Activated CD4-positive, alpha-beta T cell treated with anti-CD3 and anti-CD28 coated beads, Interleukin-2, amount 10 ng/mL, durations not matched to agents 7 days and 5 days (primary cell): ENCODE results near the gene HINT2. TPM values are rescaled to one million over a fixed set of nuclear protein-coding genes. Genes with fewer than 3 reads are reported as not detected.

Experiments
- total RNA-seq, 2 experiments: library from RNA; stranded (reverse); gene quantifications; one replicate each; pipeline ENCODE4 v1.2.3, GENCODE V29; 2021

Gene HINT2
- total RNA-seq, 2 experiments from 2014 or later, result 56.5 to 69.9 TPM

Other genes starting within 250 kb of the HINT2 start
- 10 to 100 TPM; 29.8 to 30.9 TPM for gene TESK1, start 209.8 kb downstream of the HINT2 start, total RNA-seq
- gene CD72, start 196.6 kb downstream of the HINT2 start, total RNA-seq, result 1 to 10 TPM; 5.4 to 7.1 TPM
- gene SIT1, start 164.1 kb downstream of the HINT2 start, total RNA-seq, result 100 to 1,000 TPM; 195 to 202 TPM
- gene RMRP, start 157.0 kb downstream of the HINT2 start, total RNA-seq, result over 10,000 TPM in 1 of 2 experiments, 1,000 to 10,000 TPM in 1; 1,959 to 11,185 TPM
- 10 to 100 TPM; 30.7 to 30.9 TPM for gene CCDC107, start 156.8 kb downstream of the HINT2 start, total RNA-seq
- 10 to 100 TPM; 11.8 to 13.5 TPM for gene ARHGEF39, start 149.8 kb downstream of the HINT2 start, total RNA-seq
- under 1 TPM in 1 of 2 experiments, not detected in 1; 0.40 TPM for gene CA9, start 141.1 kb downstream of the HINT2 start, total RNA-seq
- 10 to 100 TPM; 13.1 to 13.4 TPM for gene TPM2, start 125.1 kb downstream of the HINT2 start, total RNA-seq
- gene TLN1, start 82.8 kb downstream of the HINT2 start, total RNA-seq, result 100 to 1,000 TPM; 362 to 422 TPM
- gene CREB3, start 82.4 kb downstream of the HINT2 start, total RNA-seq, result 10 to 100 TPM; 18.1 to 18.3 TPM
- 10 to 100 TPM; 42.8 to 44.1 TPM for gene GBA2, start 65.8 kb downstream of the HINT2 start, total RNA-seq
- gene RGP1, start 65.8 kb downstream of the HINT2 start, total RNA-seq, result 10 to 100 TPM; 24.7 to 28.4 TPM
- gene MSMP, start 60.8 kb downstream of the HINT2 start, total RNA-seq, result not detected
- gene NPR2, start 23.5 kb downstream of the HINT2 start, total RNA-seq, result 10 to 100 TPM in 1 of 2 experiments, 1 to 10 TPM in 1; 8.7 to 11.7 TPM
- gene SPAG8, start 2.8 kb downstream of the HINT2 start, total RNA-seq, result 1 to 10 TPM; 1.8 to 2.5 TPM
- not detected for gene FAM221B, start 13.7 kb upstream of the HINT2 start, total RNA-seq
- 1 to 10 TPM; 3.8 to 4.0 TPM for gene TMEM8B, start 14.2 kb upstream of the HINT2 start, total RNA-seq
- gene OR13J1, start 55.4 kb upstream of the HINT2 start, total RNA-seq, result not detected
- not detected for gene HRCT1, start 91.2 kb upstream of the HINT2 start, total RNA-seq
- gene SPAAR, start 94.4 kb upstream of the HINT2 start, total RNA-seq, result not detected
- gene OR2S2, start 143.1 kb upstream of the HINT2 start, total RNA-seq, result not detected
- gene RECK, start 221.9 kb upstream of the HINT2 start, total RNA-seq, result 1 to 10 TPM; 7.0 to 8.2 TPM